ENCODE measurements around the gene GLMP. TPM values are rescaled to one million over a fixed set of nuclear protein-coding genes. Genes with fewer than 3 reads are reported as not detected.

The GLMP gene
- total RNA-seq, 4 donors from 2014 or later: 43.3 to 56.1 (median 49.8) TPM

- WGBS, 2 donors: 94 to 96% methylated on average over 4 of the region's 4 CpGs
- Histone ChIP-seq H3K27ac (no peak overlapping the region), H3K4me1 (no peaks in the 10 kb centered on the region), H3K36me3 (peaks cover 6 to 9% of the 10 kb centered on the region in 2 donors), H3K9me3 (no peaks in the 10 kb centered on the region), H3K4me3 (replicated peaks in 1 of 3) (no peak overlapping the region), H3K27me3 (no peaks in the 10 kb centered on the region)
- intact Hi-C loops (cut with DNase I): no loop called here
- TF ChIP-seq CTCF (IDR thresholded peaks at IDR 0.05) (no peak), POLR2A (IDR thresholded peaks at IDR 0.05) (no peak)
- DNase-seq: no peak
Measured at GRCh38 chr1:156303241-156303640, 7.8 kb upstream of the GLMP start.

- Histone ChIP-seq H3K27ac (no peak within 1 kb of the TSS), H3K36me3 (no peaks in the 10 kb centered on the region), H3K27me3 (no peaks in the 10 kb centered on the region), H3K4me3 (replicated peaks in 1 of 3) (no peak within 1 kb of the TSS), H3K9me3 (no peaks in the 10 kb centered on the region), H3K4me1 (peaks cover 7 to 8% of the 10 kb centered on the region in 2 donors)
- TF ChIP-seq POLR2A (IDR thresholded peaks at IDR 0.05): no peak
- no peak for TF ChIP-seq CTCF (IDR thresholded peaks at IDR 0.05)
- DNase-seq: no peak
- intact Hi-C loops (cut with DNase I): no loop called here
- WGBS, 2 donors: 90 to 91% methylated on average over 19 of the region's 19 CpGs
Measured at GRCh38 chr1:156298852-156299357, 3.4 kb upstream of the GLMP start, which contains the start of gene VHLL. Gene VHLL (minus strand): TSS chr1:156299307. CDS start chr1:156299189, 118 bp downstream.

- Histone ChIP-seq H3K27ac (no peak overlapping the region), H3K27me3 (no peaks in the 10 kb centered on the region), H3K9me3 (no peaks in the 10 kb centered on the region), H3K36me3 (no peaks in the 10 kb centered on the region), H3K4me3 (replicated peaks in 1 of 3) (no peak overlapping the region), H3K4me1 (peaks cover 12 to 14% of the 10 kb centered on the region in 2 donors)
- intact Hi-C loops (cut with DNase I): no loop called here
- no peak for TF ChIP-seq POLR2A (IDR thresholded peaks at IDR 0.05)
- WGBS, 2 donors: 94 to 95% methylated on average over 7 to 9 of the region's 9 CpGs
- no peak for DNase-seq
Measured at GRCh38 chr1:156293895-156294294, 1.6 kb downstream of the GLMP start.

- TF ChIP-seq POLR2A (IDR thresholded peaks at IDR 0.05) (no peak), CTCF (IDR thresholded peaks at IDR 0.05) (no peak)
- Histone ChIP-seq H3K36me3 (no peaks in the 10 kb centered on the region), H3K9me3 (no peaks in the 10 kb centered on the region), H3K4me3 (replicated peaks in 1 of 3) (no peak overlapping the region), H3K27ac (no peak overlapping the region), H3K27me3 (no peaks in the 10 kb centered on the region), H3K4me1 (peaks cover 12 to 14% of the 10 kb centered on the region in 2 donors)
- DNase-seq: no peak
- intact Hi-C loops (cut with DNase I): no loop called here
- WGBS, 2 donors: 91 to 96% methylated on average over 5 to 6 of the region's 8 CpGs
Measured at GRCh38 chr1:156293098-156293434, 2.4 kb downstream of the GLMP start.

- no peaks in the 10 kb centered on the region for H3K27me3 ChIP-seq
- H3K36me3 ChIP-seq: no peaks in the 10 kb centered on the region
- peak overlapping the region in 1 of 3 donors; percentile 19 for H3K4me3 ChIP-seq (replicated peaks in 1 of 3)
- intact Hi-C loops (cut with DNase I): no loop called here
- TF ChIP-seq CTCF (IDR thresholded peaks at IDR 0.05): no peak
- peak in 1 of 2 donors; percentile 65 for TF ChIP-seq POLR2A (IDR thresholded peaks at IDR 0.05)
- DNase-seq: peak; percentile 91 to 92
- no peaks in the 10 kb centered on the region for H3K9me3 ChIP-seq
- 18 to 22% methylated on average over 19 to 33 of the region's 37 CpGs for WGBS, 2 donors
- H3K4me1 ChIP-seq: peaks cover 12 to 14% of the 10 kb centered on the region in 2 donors
- peak overlapping the region; percentile 50 to 66 (median 57) for H3K27ac ChIP-seq
Measured at GRCh38 chr1:156291226-156292061, 4.0 kb downstream of the GLMP start.

All from thyroid gland (tissue), 4 donors.